A673 (cell line): ENCODE data around the gene PYGM. TPM values are rescaled to one million over a fixed set of nuclear protein-coding genes. Genes with fewer than 3 reads are reported as not detected.

Source experiments
- BruUV-seq: library from RNA; stranded (reverse); fragments of 400-500 nt; replicated peaks from 2 replicates; lab custom pipeline; 2021; lab: Mats Ljungman, UMichigan
- CTCF ChIA-PET: fragments of 300-600 bp; sonication (Branson Sonifier 250); formaldehyde crosslinking; loops from one replicate; lab custom pipeline; 2022; ENCODE audit warnings: antibody characterized with exemption; lab: Charles Lee
- POLR2A ChIA-PET: fragments of 300-600 bp; sonication (Branson Sonifier 250); formaldehyde crosslinking; loops from one replicate; lab custom pipeline; 2022; ENCODE audit warnings: antibody characterized with exemption; ENCODE audit not compliant: low non-redundant PET; lab: Charles Lee
- DNase-seq: peaks from one replicate; pipeline ENCODE4 v3.0.0-alpha.2; 2015; ENCODE audit warnings: low spot score
- H3K27ac ChIP-seq: fragments of 200-600 bp; sonication (generic); 2 replicates; pipeline ENCODE4 v1.5.1; 2016; ENCODE audit warnings: mixed run types, low read depth, mild to moderate bottlenecking, mixed read lengths, antibody characterized with exemption, low read length; ENCODE audit not compliant: poor library complexity, severe bottlenecking
- H3K27me3 ChIP-seq: fragments of 200-600 bp; sonication (generic); replicated peaks from 2 replicates; pipeline ENCODE4 v1.6.1; 2017; ENCODE audit warnings: mixed run types, low read depth, mild to moderate bottlenecking, mixed read lengths, antibody characterized with exemption, low read length; ENCODE audit not compliant: insufficient read depth, poor library complexity
- H3K36me3 ChIP-seq: fragments of 200-600 bp; sonication (generic); 2 replicates; pipeline ENCODE4 v1.6.1; 2016; ENCODE audit warnings: mixed run types, mild to moderate bottlenecking, mixed read lengths, antibody characterized with exemption, low read length; ENCODE audit not compliant: insufficient read depth, poor library complexity, severe bottlenecking
- H3K4me1 ChIP-seq: fragments of 200-600 bp; sonication (generic); 2 replicates; pipeline ENCODE4 v1.6.1; 2017; ENCODE audit warnings: mixed run types, mild to moderate bottlenecking, mixed read lengths, antibody characterized with exemption, low read length; ENCODE audit not compliant: insufficient read depth, poor library complexity, severe bottlenecking
- H3K4me3 ChIP-seq: fragments of 200-600 bp; sonication (generic); 2 replicates; pipeline ENCODE4 v1.5.1; 2016; ENCODE audit warnings: low read depth, mixed run types, mild to moderate bottlenecking, mixed read lengths, low read length; ENCODE audit not compliant: poor library complexity, severe bottlenecking
- H3K9me3 ChIP-seq: fragments of 200-600 bp; sonication (generic); 2 replicates; pipeline ENCODE4 v1.6.1; 2016; ENCODE audit warnings: mixed run types, low read depth, mild to moderate bottlenecking, mixed read lengths, antibody characterized with exemption, low read length; ENCODE audit not compliant: poor library complexity, severe bottlenecking
- CTCF ChIP-seq: fragments of 300-800, 200-600 bp; sonication (generic); conservative IDR thresholded peaks from 2 replicates; pipeline ENCODE4 v1.5.1; 2017; ENCODE audit warnings: low read depth, mild to moderate bottlenecking, antibody characterized with exemption, low read length, moderate library complexity, mixed read lengths
- EZH2 ChIP-seq: fragments of 200-600 bp; sonication (generic); IDR thresholded peaks from 2 replicates; pipeline ENCODE4 v1.6.1; 2017; ENCODE audit warnings: borderline replicate concordance, low read depth, mild to moderate bottlenecking, mixed read lengths, antibody characterized with exemption, low read length; ENCODE audit not compliant: poor library complexity, severe bottlenecking
- intact Hi-C: fragments of 100-400 bp; cut with micrococcal nuclease; formaldehyde crosslinking; loops from one replicate; pipeline ENCODE4 v1.10.0; 2022; ENCODE audit not compliant: unreplicated experiment
- total RNA-seq: library from RNA; stranded (reverse); gene quantifications from 2 replicates; pipeline ENCODE4 v1.2.3, GENCODE V29; 2021

PYGM gene
- total RNA-seq, 1 experiment from 2014 or later = 2.4 TPM

GRCh38 chr11:64796047-64796756, 36.4 kb upstream of the PYGM start:
- POLR2A ChIA-PET = no interaction called here
- Histone ChIP-seq H3K36me3 (peaks cover 6% of the 10 kb centered on the region), H3K4me3 (no peak overlapping the region), H3K27ac (no peak overlapping the region), H3K4me1 (peaks cover 2% of the 10 kb centered on the region), H3K27me3 (no peaks in the 10 kb centered on the region), H3K9me3 (no peaks in the 10 kb centered on the region)
- no peak for TF ChIP-seq CTCF
- TF ChIP-seq EZH2 = no peak
- intact Hi-C loops = no loop called here
- CTCF ChIA-PET = no interaction called here
- no peak for DNase-seq
- BruUV-seq = no TSS peak

GRCh38 chr11:64794526-64794925, 34.8 kb upstream of the PYGM start:
- no peak overlapping the region for H3K27ac ChIP-seq
- peaks cover 11% of the 10 kb centered on the region for H3K36me3 ChIP-seq
- CTCF ChIA-PET = interaction anchor here (0.7 kb wide), 1 partner anchor 49 kb away, joined by 4 read pairs; no protein-coding TSS in a partner anchor
- no peak overlapping the region for H3K4me3 ChIP-seq
- no peaks in the 10 kb centered on the region for H3K4me1 ChIP-seq
- H3K27me3 ChIP-seq = no peaks in the 10 kb centered on the region
- DNase-seq = no peak
- no peak for TF ChIP-seq EZH2
- TF ChIP-seq CTCF = no peak
- POLR2A ChIA-PET = interaction anchor here (0.6 to 0.7 kb wide), 2 partner anchors 15 to 59 kb away, joined by 3 to 5 read pairs; no protein-coding TSS in a partner anchor
- intact Hi-C loops = no loop called here
- no peaks in the 10 kb centered on the region for H3K9me3 ChIP-seq
- no TSS peak for BruUV-seq

GRCh38 chr11:64793271-64794160, 33.7 kb upstream of the PYGM start:
- Histone ChIP-seq H3K27ac (no peak overlapping the region), H3K4me1 (no peaks in the 10 kb centered on the region), H3K9me3 (no peaks in the 10 kb centered on the region), H3K27me3 (no peaks in the 10 kb centered on the region), H3K36me3 (peaks cover 11% of the 10 kb centered on the region), H3K4me3 (no peak overlapping the region)
- TF ChIP-seq EZH2 = no peak
- TF ChIP-seq CTCF = no peak
- intact Hi-C loops = no loop called here
- CTCF ChIA-PET = no interaction called here
- DNase-seq = no peak
- POLR2A ChIA-PET = interaction anchor here (0.7 kb wide), 1 partner anchor 212 kb away, joined by 6 read pairs; no protein-coding TSS in a partner anchor
- BruUV-seq = no TSS peak
